Colonic mucosa (tissue), 4 donors: Measurements from ENCODE around the gene EEF2K. TPM values are rescaled to one million over a fixed set of nuclear protein-coding genes. Genes with fewer than 3 reads are reported as not detected.
"Not testable (repeated sequence)": the region's sequence is repeated elsewhere in the genome, so short reads cannot be mapped to it uniquely, and the experiment has no call there.

Source experiments
- DNase-seq: peaks from one replicate; pipeline ENCODE4 v3.0.0-alpha.2; 2020
- H3K27ac ChIP-seq: fragments of 200-600 bp; one replicate; pipeline ENCODE4 v1.8.0; 2021
- H3K27me3 ChIP-seq: fragments of 200-600 bp; one replicate; pipeline ENCODE4 v1.8.0; 2021
- H3K36me3 ChIP-seq: fragments of 200-600 bp; one replicate; pipeline ENCODE4 v1.8.0; 2021
- H3K4me1 ChIP-seq: fragments of 200-600 bp; one replicate; pipeline ENCODE4 v1.8.0; 2021; ENCODE audit warnings: mild to moderate bottlenecking
- H3K4me3 ChIP-seq: fragments of 200-600 bp; one replicate; pipeline ENCODE4 v1.8.0; 2021
- H3K9ac ChIP-seq, 2 donors: one replicate each; pipeline ENCODE4 v1.7.0; 2013; ENCODE audit warnings: control low read depth in 2 of 2, low read depth in 2 of 2, low read length in 2 of 2
- H3K9me3 ChIP-seq: fragments of 200-600 bp; one replicate; pipeline ENCODE4 v1.8.0; 2021
- CTCF ChIP-seq: fragments of 200-600 bp; IDR thresholded peaks from one replicate; pipeline ENCODE4 v1.8.0; 2022; ENCODE audit warnings: antibody characterized with exemption, mild to moderate bottlenecking
- intact Hi-C: fragments of 100-400 bp; cut with DNase I; formaldehyde crosslinking; loops from one replicate; pipeline ENCODE4 v1.14.1; 2022
- total RNA-seq, 2 donors: library from RNA; stranded (reverse); fragmentation: NEBNext Ultra II Directional in 1 of 2; extraction: Animal tissue kit (Norgen Biotek cat#: 25700) in 1 of 2; gene quantifications; one replicate each; pipeline ENCODE4 v1.2.1, GENCODE V29; 2021
- donor health status: healthy.
- donor health status: DM: no; HTN: no; CAD: no.
- donor health status: DM: no; HTN: no; CAD: no.

EEF2K gene
- total RNA-seq, 2 donors from 2014 or later: 25.8 to 53.4 TPM

GRCh38 chr16:22164482-22164881 lies 41.6 kb upstream of the EEF2K start:
- no peak overlapping the region for H3K27ac ChIP-seq

GRCh38 chr16:22165508-22166285 lies 40.4 kb upstream of the EEF2K start:
- H3K9ac ChIP-seq: no peak overlapping the region
- no peaks in the 10 kb centered on the region for H3K9me3 ChIP-seq
- H3K36me3 ChIP-seq: no peaks in the 10 kb centered on the region
- no peak for TF ChIP-seq CTCF
- DNase-seq: no peak
- no peaks in the 10 kb centered on the region for H3K27me3 ChIP-seq
- no peak overlapping the region for H3K4me3 ChIP-seq
- no peak overlapping the region for H3K27ac ChIP-seq
- H3K4me1 ChIP-seq: no peaks in the 10 kb centered on the region
- intact Hi-C loops: no loop called here

More at GRCh38 chr16:22164482-22164881, 41.6 kb upstream of the EEF2K start:
- no peaks in the 10 kb centered on the region for H3K9me3 ChIP-seq
- intact Hi-C loops: no loop called here
- no peak for TF ChIP-seq CTCF
- H3K4me1 ChIP-seq: no peaks in the 10 kb centered on the region
- H3K36me3 ChIP-seq: no peaks in the 10 kb centered on the region
- no peaks in the 10 kb centered on the region for H3K27me3 ChIP-seq
- H3K4me3 ChIP-seq: no peak overlapping the region
- H3K9ac ChIP-seq: no peak overlapping the region
- no peak for DNase-seq

- intact Hi-C loops: no loop called here
Measured at GRCh38 chr16:22171953-22172352, 34.1 kb upstream of the EEF2K start.

GRCh38 chr16:22172642-22173041 lies 33.4 kb upstream of the EEF2K start:
- H3K9me3 ChIP-seq, H3K27ac ChIP-seq, H3K9ac ChIP-seq, H3K4me1 ChIP-seq, intact Hi-C loops, H3K36me3 ChIP-seq, DNase-seq, H3K27me3 ChIP-seq, H3K4me3 ChIP-seq: not testable (repeated sequence)

More at GRCh38 chr16:22171953-22172352, 34.1 kb upstream of the EEF2K start:
- Histone ChIP-seq H3K27me3 (no peaks in the 10 kb centered on the region), H3K9me3 (no peaks in the 10 kb centered on the region), H3K4me1 (no peaks in the 10 kb centered on the region), H3K27ac (no peak overlapping the region), H3K36me3 (no peaks in the 10 kb centered on the region), H3K9ac (no peak overlapping the region), H3K4me3 (no peak overlapping the region)
- no peak for DNase-seq
- TF ChIP-seq CTCF: no peak

- H3K27ac ChIP-seq: no peak overlapping the region
- no peak for DNase-seq
- H3K4me1 ChIP-seq: no peaks in the 10 kb centered on the region
- no peak overlapping the region for H3K4me3 ChIP-seq
- no peak overlapping the region for H3K9ac ChIP-seq
- H3K9me3 ChIP-seq: no peaks in the 10 kb centered on the region
- no peaks in the 10 kb centered on the region for H3K36me3 ChIP-seq
- intact Hi-C loops: no loop called here
- TF ChIP-seq CTCF: no peak
- H3K27me3 ChIP-seq: no peaks in the 10 kb centered on the region
Measured at GRCh38 chr16:22174642-22175041, 31.4 kb upstream of the EEF2K start.
